ES-I3 (cell line): ENCODE measurements around the gene FOLR2.

ENCODE experiments used
- H3K36me3 ChIP-seq: 2 replicates; pipeline ENCODE4 v1.6.1; 2013; ENCODE audit warnings: mild to moderate bottlenecking, low read length, control low read depth, moderate library complexity; ENCODE audit not compliant: insufficient read depth
- H3K4me1 ChIP-seq: 2 replicates; pipeline ENCODE4 v1.6.1; 2013; ENCODE audit warnings: mild to moderate bottlenecking, control low read depth, low read length; ENCODE audit not compliant: insufficient read depth
- H3K9ac ChIP-seq: 2 replicates; pipeline ENCODE4 v1.6.1; 2013; ENCODE audit warnings: low read depth, mild to moderate bottlenecking, low read length, moderate library complexity
- H3K9me3 ChIP-seq: 2 replicates; pipeline ENCODE4 v1.6.1; 2013; ENCODE audit warnings: mild to moderate bottlenecking, low read length, moderate library complexity; ENCODE audit not compliant: control insufficient read depth, insufficient read depth

Gene FOLR2

DNA sequence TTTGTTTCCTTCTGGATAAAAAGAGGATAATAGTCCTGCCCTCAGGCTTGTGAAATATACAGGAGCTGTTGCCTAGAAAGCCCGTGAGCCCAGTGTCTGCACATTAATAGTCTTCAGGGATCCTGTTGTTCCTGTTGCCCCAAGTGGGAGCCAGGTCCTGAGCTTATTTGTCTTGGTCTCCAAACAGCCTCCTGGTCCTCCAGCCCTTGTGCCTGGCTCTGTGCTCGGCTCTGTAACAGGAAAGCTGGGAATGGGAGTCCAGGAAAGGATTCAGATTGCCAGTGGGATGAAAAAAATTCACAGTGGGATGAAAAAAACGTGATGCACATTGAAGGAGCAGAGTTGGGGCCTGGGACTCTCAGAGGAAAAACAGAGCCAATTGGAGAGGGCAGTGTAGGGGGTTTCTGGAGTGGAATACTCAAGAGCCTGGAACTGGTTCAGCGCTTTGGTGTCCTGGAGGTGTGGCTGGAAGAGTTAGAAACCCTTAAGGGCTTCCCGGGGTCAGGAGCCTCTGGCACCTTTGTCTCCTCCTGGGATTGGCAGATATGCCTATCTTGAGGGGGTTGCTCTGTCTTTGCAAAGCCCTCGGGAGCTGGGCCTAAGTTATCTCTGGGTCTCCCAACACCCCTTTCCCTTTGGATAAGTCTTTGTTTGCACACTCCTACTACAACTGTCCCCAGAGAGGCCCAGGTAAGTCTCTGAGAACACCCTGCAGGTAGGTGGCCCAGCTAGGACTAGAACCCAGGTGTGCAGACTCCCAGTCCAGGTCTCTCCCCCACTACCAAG is 5.7 kb downstream of the FOLR2 start:
- Histone ChIP-seq H3K4me1 (peaks cover 13% of the 10 kb centered on the region), H3K9me3 (no peaks in the 10 kb centered on the region), H3K9ac (peak overlapping the region; percentile 93; the same call in 1 of the 2 replicates), H3K36me3 (no peaks in the 10 kb centered on the region)

DNA sequence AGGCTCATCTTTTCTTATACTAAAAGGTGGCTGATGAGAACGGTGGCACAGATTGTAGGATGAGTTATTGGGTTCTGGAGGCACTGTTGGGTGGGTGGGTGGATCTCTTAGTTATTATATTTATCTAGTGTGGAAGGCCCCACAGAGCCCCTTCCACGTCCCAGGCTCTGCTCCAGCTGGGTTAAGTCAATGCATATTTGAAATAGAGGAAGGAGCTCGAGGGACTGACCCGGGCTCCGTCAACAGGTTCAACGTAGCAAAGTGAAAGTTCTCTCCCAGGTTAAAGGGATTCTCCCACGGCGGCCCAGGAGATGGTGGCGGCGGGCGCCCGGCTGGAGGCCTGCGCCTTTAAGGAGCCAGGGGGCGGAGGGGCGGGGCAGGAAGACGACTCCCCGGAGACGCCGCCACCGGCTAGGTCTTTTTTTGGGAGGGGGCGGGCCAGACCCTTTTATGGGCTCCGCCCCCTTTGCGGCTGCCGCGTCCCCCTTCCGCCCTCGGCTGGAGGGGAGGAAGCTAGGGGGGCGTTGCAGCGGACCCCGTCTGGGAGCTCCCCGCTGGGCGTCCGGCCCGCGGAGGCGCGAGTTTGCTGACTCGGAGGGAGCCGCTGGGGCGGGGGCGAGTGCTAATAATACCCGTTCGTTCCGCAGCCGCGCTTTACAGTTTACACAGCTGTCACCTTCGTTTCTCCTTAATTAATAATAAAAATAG is 6.5 kb downstream of the FOLR2 start:
- peak overlapping the region; percentile 93 for H3K9ac ChIP-seq
- H3K4me1 ChIP-seq: peaks cover 13% of the 10 kb centered on the region
- H3K36me3 ChIP-seq: 0 out of 2 replicates have a peak, but pooled peaks cover 2% of the 10 kb centered on the region
- no peaks in the 10 kb centered on the region for H3K9me3 ChIP-seq

DNA sequence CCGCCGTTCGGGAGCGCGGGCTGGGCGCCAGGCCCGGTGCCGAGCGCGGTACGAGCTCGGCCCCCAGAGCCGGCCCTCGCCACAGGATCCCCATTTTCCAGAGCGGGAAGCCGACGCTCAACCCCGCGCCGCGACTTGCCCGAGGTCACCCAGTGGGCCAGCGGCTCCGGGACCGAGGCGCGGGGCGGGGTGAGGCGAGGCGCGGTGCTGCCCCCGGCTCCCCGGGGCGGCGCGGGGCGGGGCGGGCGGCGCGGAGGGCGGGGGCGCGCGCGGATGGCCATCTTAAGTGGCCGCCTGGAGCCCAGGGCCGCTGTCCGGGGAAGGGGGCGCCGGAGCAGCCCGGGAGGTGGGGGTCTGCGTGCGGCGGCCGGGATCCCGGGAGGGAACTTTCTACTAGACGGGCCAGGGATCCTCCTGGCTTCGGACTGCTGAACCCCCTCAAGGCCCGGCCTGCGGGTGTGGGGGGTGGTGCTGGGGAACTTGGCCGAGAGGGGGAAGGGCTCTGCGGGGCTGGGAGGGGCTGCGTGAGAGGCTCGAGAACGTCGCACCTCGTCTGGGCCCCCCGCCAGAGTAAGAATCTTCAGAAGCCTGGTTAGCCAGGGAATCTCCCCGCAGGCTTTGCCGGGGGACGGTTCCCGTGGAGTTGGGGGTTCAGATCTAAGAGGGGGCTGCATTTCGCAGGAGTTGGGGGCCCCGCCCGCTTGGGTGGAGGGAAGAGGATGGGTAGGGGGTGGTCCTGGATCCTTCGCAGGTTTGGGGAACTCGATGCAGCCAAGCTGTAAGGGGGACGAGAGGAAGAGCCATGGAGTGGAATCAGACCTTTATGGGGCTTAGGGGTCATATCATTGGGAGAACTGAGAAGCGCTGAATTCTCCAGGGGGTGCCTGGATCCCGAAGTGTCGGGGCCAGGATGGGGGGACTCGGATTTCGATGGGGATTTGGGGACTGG is 7.3 kb downstream of the FOLR2 start:
- Histone ChIP-seq H3K9me3 (no peaks in the 10 kb centered on the region), H3K4me1 (peaks cover 13% of the 10 kb centered on the region), H3K9ac (peak overlapping the region; percentile 93), H3K36me3 (0 out of 2 replicates have a peak, but pooled peaks cover 2% of the 10 kb centered on the region)

- peaks cover 6% of the 10 kb centered on the region; the same call in 1 of the 2 replicates for H3K36me3 ChIP-seq
- peak within 1 kb of the TSS; percentile 93 for H3K9ac ChIP-seq
- H3K4me1 ChIP-seq: peaks cover 13% of the 10 kb centered on the region
- H3K9me3 ChIP-seq: no peaks in the 10 kb centered on the region
These were observed 8.2 kb downstream of the FOLR2 start, which contains the start of gene INPPL1 for GRCh38 chr11:72224564-72225410. INPPL1 (plus strand) TSS chr11:72224767; CDS start chr11:72224985, 218 bp downstream.

- H3K4me1 ChIP-seq: peaks cover 13% of the 10 kb centered on the region
- peak overlapping the region; percentile 93 for H3K9ac ChIP-seq
- no peaks in the 10 kb centered on the region for H3K9me3 ChIP-seq
- peaks cover 6% of the 10 kb centered on the region for H3K36me3 ChIP-seq
These were observed 8.9 kb downstream of the FOLR2 start for GRCh38 chr11:72225411-72225951.

DNA sequence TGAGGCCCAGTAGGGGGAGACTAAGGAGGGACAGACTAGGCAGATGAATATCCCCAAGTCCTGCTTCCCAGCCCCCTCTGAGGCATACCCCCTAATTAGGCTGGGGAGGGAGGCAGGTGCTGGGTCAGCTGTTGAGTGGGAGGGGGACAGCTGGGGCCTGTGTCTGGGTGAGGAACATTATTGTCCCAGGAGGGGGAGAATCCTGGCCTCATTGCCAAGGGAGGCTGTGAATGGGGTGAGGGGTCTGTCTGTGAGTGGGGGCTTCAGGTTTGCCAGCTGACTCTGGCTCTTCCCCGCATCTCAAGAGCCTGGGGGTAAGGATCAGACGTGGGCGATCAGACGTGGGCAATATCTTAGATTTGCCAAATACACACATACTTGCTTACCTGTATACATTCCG is 10.1 kb downstream of the FOLR2 start:
- Histone ChIP-seq H3K9ac (no peak overlapping the region), H3K36me3 (peaks cover 11% of the 10 kb centered on the region), H3K4me1 (peaks cover 11% of the 10 kb centered on the region), H3K9me3 (no peaks in the 10 kb centered on the region)

GRCh38 chr11:72227316-72228228 is 11.0 kb downstream of the FOLR2 start:
- peaks cover 12% of the 10 kb centered on the region for H3K36me3 ChIP-seq
- no peak overlapping the region for H3K9ac ChIP-seq
- peaks cover 2% of the 10 kb centered on the region for H3K4me1 ChIP-seq
- H3K9me3 ChIP-seq: no peaks in the 10 kb centered on the region

- no peak overlapping the region for H3K9ac ChIP-seq
- no peaks in the 10 kb centered on the region; the same call in 1 of the 2 replicates for H3K4me1 ChIP-seq
- no peaks in the 10 kb centered on the region for H3K9me3 ChIP-seq
- H3K36me3 ChIP-seq: peaks cover 16% of the 10 kb centered on the region
These were observed 11.7 kb downstream of the FOLR2 start for GRCh38 chr11:72228229-72228843.

DNA sequence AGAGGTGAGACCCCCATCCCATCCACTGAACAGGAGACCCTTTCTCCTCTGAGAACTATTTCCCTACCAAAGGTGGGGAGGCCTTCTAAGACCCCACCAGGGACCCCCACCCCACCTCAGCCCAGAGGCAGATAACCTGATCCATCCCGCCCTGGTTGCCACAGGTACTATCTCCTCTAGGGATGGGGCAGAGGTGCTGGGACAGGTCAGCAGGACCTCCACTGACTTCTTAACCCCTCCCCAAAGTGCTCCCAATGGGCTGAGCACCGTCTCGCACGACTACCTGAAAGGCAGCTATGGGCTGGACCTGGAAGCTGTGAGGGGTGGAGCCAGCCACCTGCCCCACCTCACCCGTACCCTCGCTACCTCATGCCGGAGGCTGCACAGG is 12.2 kb downstream of the FOLR2 start:
- H3K9me3 ChIP-seq: no peaks in the 10 kb centered on the region
- no peaks in the 10 kb centered on the region; the same call in 1 of the 2 replicates for H3K4me1 ChIP-seq
- no peak overlapping the region for H3K9ac ChIP-seq
- peaks cover 16% of the 10 kb centered on the region for H3K36me3 ChIP-seq

DNA sequence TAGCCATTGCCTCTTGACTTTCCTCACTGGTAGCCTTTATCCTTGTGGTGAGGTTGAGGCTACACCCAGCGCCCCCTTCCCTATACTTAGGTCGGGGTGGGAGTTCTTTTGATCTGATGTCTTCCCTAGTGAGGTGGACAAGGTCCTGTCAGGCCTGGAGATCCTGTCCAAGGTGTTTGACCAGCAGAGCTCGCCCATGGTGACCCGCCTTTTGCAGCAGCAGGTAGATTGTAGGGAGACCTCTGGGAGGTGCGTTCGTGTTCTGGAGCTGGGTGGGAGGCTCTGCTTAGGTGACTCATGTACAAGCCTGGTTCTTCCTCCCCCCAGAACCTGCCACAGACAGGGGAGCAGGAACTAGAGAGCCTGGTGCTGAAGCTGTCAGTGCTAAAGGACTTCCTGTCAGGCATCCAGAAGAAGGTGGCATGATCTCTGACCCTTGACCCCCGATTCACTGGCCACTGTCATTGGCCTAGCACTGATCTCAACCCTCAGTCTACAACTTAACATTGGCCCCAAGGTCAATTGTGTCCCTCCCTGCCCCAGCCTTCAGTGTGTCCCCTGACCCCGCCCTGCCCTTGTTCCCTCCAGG is 12.8 kb downstream of the FOLR2 start:
- peaks cover 16% of the 10 kb centered on the region for H3K36me3 ChIP-seq
- H3K9me3 ChIP-seq: no peaks in the 10 kb centered on the region
- no peaks in the 10 kb centered on the region; the same call in 1 of the 2 replicates for H3K4me1 ChIP-seq
- H3K9ac ChIP-seq: no peak overlapping the region

DNA sequence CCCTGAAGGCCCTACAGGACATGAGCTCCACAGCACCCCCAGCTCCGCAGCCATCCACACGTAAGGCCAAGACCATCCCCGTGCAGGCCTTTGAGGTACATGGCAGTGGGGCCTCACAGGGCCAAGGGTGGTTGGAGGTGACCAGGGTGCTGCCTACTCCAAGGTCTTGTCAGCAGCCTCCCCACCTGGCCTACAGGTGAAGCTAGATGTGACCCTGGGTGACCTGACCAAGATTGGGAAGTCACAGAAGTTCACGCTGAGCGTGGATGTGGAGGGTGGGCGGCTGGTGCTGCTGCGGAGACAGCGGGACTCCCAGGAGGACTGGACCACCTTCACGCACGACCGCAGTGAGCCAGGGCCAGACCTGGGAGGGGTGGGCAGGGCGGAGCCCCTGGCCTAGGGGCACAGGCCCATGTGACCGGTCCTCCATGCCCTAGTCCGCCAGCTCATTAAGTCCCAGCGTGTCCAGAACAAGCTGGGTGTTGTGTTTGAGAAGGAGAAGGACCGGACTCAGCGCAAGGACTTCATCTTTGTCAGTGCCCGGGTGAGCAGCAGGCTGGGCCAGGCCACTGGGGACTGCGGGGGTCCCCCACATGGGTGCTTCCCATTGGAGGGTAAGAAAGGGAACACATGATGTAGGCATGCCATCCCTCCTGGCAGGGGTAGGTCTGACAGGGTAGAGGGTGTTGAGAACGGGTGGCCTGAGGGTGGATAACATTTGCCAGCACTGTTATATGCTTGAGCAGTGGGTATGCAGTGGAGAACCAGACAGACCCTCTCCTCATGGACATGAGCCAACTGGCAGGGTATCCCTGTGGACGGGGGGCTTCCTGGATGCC is 13.6 kb downstream of the FOLR2 start:
- Histone ChIP-seq H3K4me1 (no peaks in the 10 kb centered on the region; the same call in 1 of the 2 replicates), H3K36me3 (peaks cover 16% of the 10 kb centered on the region), H3K9ac (no peak overlapping the region), H3K9me3 (no peaks in the 10 kb centered on the region)
